Activated B cell treated with CpG ODN at 0.5 μM for 24 hours (primary cell): Measurements from ENCODE around the gene CPA3. TPM values are rescaled to one million over a fixed set of nuclear protein-coding genes. Genes with fewer than 3 reads are reported as not detected.

Source experiments
- ATAC-seq: fragments of 200-7000 bp; cut with Tn5 transposase; one replicate; pipeline ENCODE4 v1.10.0; 2021; ENCODE audit warnings: low read depth, mild to moderate bottlenecking, moderate library complexity
- CTCF ChIA-PET: fragments of 350-600 bp; sonication (Branson Sonifier 250); formaldehyde crosslinking; loops from one replicate; lab custom pipeline; 2021; ENCODE audit warnings: antibody characterized with exemption; lab: Charles Lee
- POLR2A ChIA-PET: fragments of 350-600 bp; sonication (Branson Sonifier 250); formaldehyde crosslinking; loops from one replicate; lab custom pipeline; 2021; ENCODE audit warnings: antibody characterized with exemption; lab: Charles Lee
- DNase-seq: peaks from one replicate; pipeline ENCODE4 v3.0.0; 2022
- H3K27ac Mint-ChIP-seq: one replicate; pipeline ENCODE4 v1.8.0; 2020; ENCODE audit warnings: mixed read lengths
- H3K27me3 Mint-ChIP-seq: one replicate; pipeline ENCODE4 v1.8.0; 2021; ENCODE audit warnings: mixed read lengths
- H3K36me3 Mint-ChIP-seq: one replicate; pipeline ENCODE4 v1.8.0; 2021; ENCODE audit warnings: low read depth, mixed read lengths
- H3K4me1 Mint-ChIP-seq: one replicate; pipeline ENCODE4 v1.8.0; 2021; ENCODE audit warnings: mixed read lengths
- H3K4me3 Mint-ChIP-seq: one replicate; pipeline ENCODE4 v1.8.0; 2020; ENCODE audit warnings: mild to moderate bottlenecking, mixed read lengths
- H3K9me3 Mint-ChIP-seq: one replicate; pipeline ENCODE4 v1.8.0; 2020; ENCODE audit warnings: mixed read lengths
- intact Hi-C: fragments of 100-400 bp; cut with micrococcal nuclease; formaldehyde crosslinking; loops from one replicate; pipeline ENCODE4 v1.15.1; 2024
- total RNA-seq: library from RNA; stranded (reverse); gene quantifications from 2 replicates; pipeline ENCODE4 v1.2.3, GENCODE V29; 2022
- TF ChIP-seq, protein P1 (sequence below): fragments of 200-600 bp; IDR thresholded peaks from one replicate; pipeline ENCODE4 v1.8.0; 2022; ENCODE audit warnings: antibody characterized with exemption, mild to moderate bottlenecking

CPA3 gene
- total RNA-seq, 1 donor from 2014 or later = not detected

DNA sequence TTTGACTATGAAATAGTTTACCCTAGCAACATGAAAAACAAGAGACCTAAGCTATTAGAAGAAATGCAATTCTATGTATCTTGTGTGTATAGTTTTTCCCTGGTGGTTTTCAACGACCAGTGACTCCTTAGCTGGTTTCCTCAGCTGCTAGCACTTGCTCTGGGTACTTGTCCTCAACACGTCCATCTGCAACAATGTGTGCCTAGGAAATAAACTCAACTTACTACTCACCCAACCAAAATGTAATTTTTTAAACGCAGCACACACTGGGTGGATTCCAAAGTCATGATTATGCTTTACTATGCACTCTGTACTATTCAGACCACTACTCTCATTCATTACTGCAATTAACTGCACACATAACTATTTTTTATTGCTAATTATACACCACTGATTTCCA, 31.0 kb downstream of the CPA3 start:
- ATAC-seq = no peak
- H3K27ac Mint-ChIP-seq = no peak overlapping the region
- ChIA-PET CTCF (no interaction called here), POLR2A (no interaction called here)
- intact Hi-C loops = no loop called here
- TF ChIP-seq, protein P1, sequence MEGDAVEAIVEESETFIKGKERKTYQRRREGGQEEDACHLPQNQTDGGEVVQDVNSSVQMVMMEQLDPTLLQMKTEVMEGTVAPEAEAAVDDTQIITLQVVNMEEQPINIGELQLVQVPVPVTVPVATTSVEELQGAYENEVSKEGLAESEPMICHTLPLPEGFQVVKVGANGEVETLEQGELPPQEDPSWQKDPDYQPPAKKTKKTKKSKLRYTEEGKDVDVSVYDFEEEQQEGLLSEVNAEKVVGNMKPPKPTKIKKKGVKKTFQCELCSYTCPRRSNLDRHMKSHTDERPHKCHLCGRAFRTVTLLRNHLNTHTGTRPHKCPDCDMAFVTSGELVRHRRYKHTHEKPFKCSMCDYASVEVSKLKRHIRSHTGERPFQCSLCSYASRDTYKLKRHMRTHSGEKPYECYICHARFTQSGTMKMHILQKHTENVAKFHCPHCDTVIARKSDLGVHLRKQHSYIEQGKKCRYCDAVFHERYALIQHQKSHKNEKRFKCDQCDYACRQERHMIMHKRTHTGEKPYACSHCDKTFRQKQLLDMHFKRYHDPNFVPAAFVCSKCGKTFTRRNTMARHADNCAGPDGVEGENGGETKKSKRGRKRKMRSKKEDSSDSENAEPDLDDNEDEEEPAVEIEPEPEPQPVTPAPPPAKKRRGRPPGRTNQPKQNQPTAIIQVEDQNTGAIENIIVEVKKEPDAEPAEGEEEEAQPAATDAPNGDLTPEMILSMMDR = no peak
- peaks cover 5% of the 10 kb centered on the region for H3K27me3 Mint-ChIP-seq
- H3K4me3 Mint-ChIP-seq = no peak overlapping the region
- peaks cover 5% of the 10 kb centered on the region for H3K9me3 Mint-ChIP-seq
- H3K4me1 Mint-ChIP-seq = no peaks in the 10 kb centered on the region
- H3K36me3 Mint-ChIP-seq = no peaks in the 10 kb centered on the region
- DNase-seq = no peak

DNA sequence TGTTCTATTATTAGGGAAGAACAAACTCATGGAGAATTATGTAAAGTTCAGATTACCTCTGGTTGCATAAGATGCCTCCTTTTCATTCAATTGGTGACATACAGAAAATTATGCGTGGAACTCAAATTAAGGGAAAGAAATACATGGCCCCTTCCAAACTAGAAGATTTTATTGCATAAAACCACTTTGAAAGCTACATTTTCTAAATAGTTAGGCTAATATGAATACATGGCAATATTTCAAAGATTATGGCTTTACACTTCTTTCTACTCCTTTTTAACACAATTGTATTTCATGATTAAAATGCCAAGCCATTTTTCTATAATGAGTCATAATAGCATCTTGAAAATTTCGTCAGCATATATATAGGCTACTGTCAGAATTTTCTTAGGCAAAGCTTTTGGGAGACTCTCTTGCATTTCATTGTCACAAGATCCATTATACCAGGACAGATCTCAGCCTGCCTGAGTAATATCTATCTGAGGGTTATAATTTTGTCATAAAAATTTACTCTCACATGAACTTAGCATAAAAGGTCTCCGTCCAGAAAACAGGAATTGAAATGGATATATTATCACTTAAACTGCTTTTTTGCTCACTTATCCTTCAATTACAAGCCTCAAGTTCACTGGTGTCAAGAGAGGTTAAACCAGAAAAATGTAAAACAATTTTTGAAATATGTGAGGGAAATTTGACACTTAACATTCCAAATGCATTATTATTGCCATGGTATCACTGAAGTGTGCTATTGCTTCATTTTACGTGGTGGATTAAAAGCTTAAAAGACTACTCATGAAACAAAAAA, 37.1 kb downstream of the CPA3 start:
- H3K4me1 Mint-ChIP-seq = no peaks in the 10 kb centered on the region
- no peak overlapping the region for H3K4me3 Mint-ChIP-seq
- no peaks in the 10 kb centered on the region for H3K9me3 Mint-ChIP-seq
- DNase-seq (no peak), ATAC-seq (no peak)
- TF ChIP-seq, protein P1 = no peak
- intact Hi-C loops = no loop called here
- no peaks in the 10 kb centered on the region for H3K36me3 Mint-ChIP-seq
- H3K27ac Mint-ChIP-seq = no peak overlapping the region
- ChIA-PET POLR2A (no interaction called here), CTCF (no interaction called here)
- H3K27me3 Mint-ChIP-seq = peaks cover 15% of the 10 kb centered on the region

DNA sequence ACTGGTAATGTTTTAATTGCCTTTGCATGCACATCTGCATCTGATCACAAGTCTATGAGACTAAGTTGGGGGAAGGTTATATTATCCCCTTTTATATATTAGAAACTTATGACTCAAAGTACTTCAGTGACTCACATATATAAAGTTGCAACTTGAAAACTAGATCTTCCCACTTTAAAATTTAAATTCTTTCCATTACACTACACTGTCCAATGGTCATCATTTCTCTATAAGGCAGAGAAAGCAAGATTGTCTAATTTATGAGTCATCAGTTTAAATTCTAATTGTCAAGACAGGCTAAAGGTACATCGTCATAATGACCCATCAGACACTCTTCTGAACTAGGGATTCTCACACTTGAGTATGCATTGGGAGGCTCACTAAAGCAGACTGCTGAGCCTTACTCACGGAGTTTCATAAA, 37.9 kb downstream of the CPA3 start:
- Mint-ChIP-seq H3K27ac (no peak overlapping the region), H3K9me3 (no peaks in the 10 kb centered on the region), H3K4me3 (no peak overlapping the region), H3K4me1 (no peaks in the 10 kb centered on the region), H3K36me3 (no peaks in the 10 kb centered on the region), H3K27me3 (peaks cover 16% of the 10 kb centered on the region)
- CTCF ChIA-PET = no interaction called here
- no peak for DNase-seq
- ATAC-seq = no peak
- intact Hi-C loops = no loop called here
- POLR2A ChIA-PET = no interaction called here
- TF ChIP-seq, protein P1 = no peak

DNA sequence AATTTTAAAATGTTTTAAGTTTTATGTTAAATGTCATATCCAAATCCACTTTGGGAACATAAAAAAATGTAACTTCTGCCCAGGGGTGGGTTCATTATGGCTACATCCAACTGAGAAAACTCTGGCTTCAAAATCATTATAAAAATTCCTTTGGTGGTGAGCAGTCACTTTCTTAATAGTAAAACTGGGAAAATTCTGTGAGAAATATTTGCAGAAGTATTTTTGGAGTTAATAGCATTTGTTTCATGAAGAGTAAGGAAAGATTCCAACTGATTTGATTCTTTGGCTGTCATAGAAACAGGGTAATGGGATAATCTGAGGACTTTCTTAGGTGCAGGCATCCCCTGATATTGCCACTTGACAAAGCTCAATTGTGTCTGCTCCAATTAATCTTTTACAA, 38.8 kb downstream of the CPA3 start:
- H3K9me3 Mint-ChIP-seq = no peaks in the 10 kb centered on the region
- TF ChIP-seq, protein P1 = no peak

DNA sequence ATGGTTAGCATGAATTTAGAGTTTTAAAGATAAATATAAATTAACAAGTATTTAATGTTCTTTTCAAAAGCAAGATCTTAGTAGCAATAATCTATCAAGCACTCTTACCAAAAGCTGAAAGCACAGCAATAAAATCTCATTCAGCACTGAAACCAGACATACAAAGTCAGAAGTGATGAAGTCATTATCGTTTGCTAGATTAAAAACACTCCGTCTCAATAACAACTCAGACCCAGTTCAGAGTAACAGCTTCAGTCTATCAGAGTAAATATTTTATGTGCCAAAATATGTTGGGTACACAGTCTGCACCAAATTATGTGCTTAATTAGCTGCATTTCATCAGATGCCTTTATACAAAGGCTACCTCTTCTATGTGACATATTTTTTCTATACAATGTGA, 41.6 kb downstream of the CPA3 start:
- Mint-ChIP-seq H3K4me3 (no peak overlapping the region), H3K9me3 (no peaks in the 10 kb centered on the region), H3K4me1 (no peaks in the 10 kb centered on the region), H3K27ac (no peak overlapping the region), H3K36me3 (no peaks in the 10 kb centered on the region), H3K27me3 (peaks cover 15% of the 10 kb centered on the region)
- ChIA-PET CTCF (no interaction called here), POLR2A (no interaction called here)
- intact Hi-C loops = no loop called here
- ATAC-seq (no peak), DNase-seq (no peak)
- TF ChIP-seq, protein P1 = no peak

More for the DNA sequence above, 38.8 kb downstream of the CPA3 start:
- intact Hi-C loops = no loop called here
- CTCF ChIA-PET = no interaction called here
- POLR2A ChIA-PET = no interaction called here
- no peak overlapping the region for H3K27ac Mint-ChIP-seq
- H3K27me3 Mint-ChIP-seq = peaks cover 19% of the 10 kb centered on the region
- DNase-seq (no peak), ATAC-seq (no peak)
- H3K4me1 Mint-ChIP-seq = no peaks in the 10 kb centered on the region
- H3K36me3 Mint-ChIP-seq = no peaks in the 10 kb centered on the region
- no peak overlapping the region for H3K4me3 Mint-ChIP-seq
